HepG2 (cell line): ENCODE measurements around the gene FRMD3. TPM values are rescaled to one million over a fixed set of nuclear protein-coding genes. Genes with fewer than 3 reads are reported as not detected.

ENCODE experiments used
- CBX1 ChIP-seq: IDR thresholded peaks from one replicate; pipeline ENCODE4 v1.6.1; 2016; ENCODE audit warnings: antibody characterized with exemption, low read depth
- HOMEZ ChIP-seq: IDR thresholded peaks from 2 replicates; pipeline ENCODE4 v1.6.1; 2016; ENCODE audit warnings: low read depth
- MAFK ChIP-seq, 2 experiments: IDR thresholded peaks in 1 of 2; conservative IDR thresholded peaks in 1 of 2; 2 replicates each; pipeline ENCODE4 v1.6.1; 2011; ENCODE audit warnings: improper control_type of control experiment in 2 of 2, low read length in 2 of 2
- MTA3 ChIP-seq: sonication (generic); formaldehyde crosslinking; IDR thresholded peaks from 2 replicates; pipeline ENCODE4 v1.4.0; 2020; ENCODE audit warnings: missing genetic modification reagents
- PITX1 ChIP-seq: sonication (generic); formaldehyde crosslinking; IDR thresholded peaks from 2 replicates; pipeline ENCODE4 v1.5.1; 2020; ENCODE audit warnings: mild to moderate bottlenecking, missing genetic modification reagents
- TGIF2 ChIP-seq: IDR thresholded peaks from 2 replicates; pipeline ENCODE4 v1.6.1; 2016; ENCODE audit warnings: control low read depth, missing compliant biosample characterization
- TP53 ChIP-seq: sonication (generic); formaldehyde crosslinking; conservative IDR thresholded peaks from 2 replicates; pipeline ENCODE4 v1.4.0; 2020; ENCODE audit warnings: missing genetic modification reagents
- UBTF ChIP-seq: sonication (generic); formaldehyde crosslinking; IDR thresholded peaks from 2 replicates; pipeline ENCODE4 v1.4.0; 2020; ENCODE audit warnings: mild to moderate bottlenecking, missing genetic modification reagents
- ZBTB26 ChIP-seq: IDR thresholded peaks from 2 replicates; pipeline ENCODE4 v1.6.1; 2016; ENCODE audit warnings: missing compliant biosample characterization, missing genetic modification reagents, borderline replicate concordance
- ZBTB40 ChIP-seq, 2 experiments: fragments of 450-650 bp in 1 of 2; sonication (generic) in 1 of 2; formaldehyde crosslinking in 1 of 2; IDR thresholded peaks; 2 replicates each; pipeline versions ENCODE4 v1.6.1 to v1.8.0; 2016 to 2022; ENCODE audit warnings: antibody characterized with exemption in 1 of 2, mild to moderate bottlenecking in 1 of 2, missing genetic modification reagents in 1 of 2
- ZNF343 ChIP-seq: sonication (generic); formaldehyde crosslinking; IDR thresholded peaks from 2 replicates; pipeline ENCODE4 v1.4.0; 2020; ENCODE audit warnings: mild to moderate bottlenecking, missing genetic modification reagents
- ZNF709 ChIP-seq: sonication (generic); formaldehyde crosslinking; IDR thresholded peaks from 2 replicates; pipeline ENCODE4 v1.5.0; 2020; ENCODE audit warnings: mild to moderate bottlenecking, missing genetic modification reagents
- polyA plus RNA-seq, 8 experiments: library from polyadenylated mRNA; depleted of rRNA in 3 of 8; stranded (reverse) in 7 of 8; unstranded in 1 of 8; fragments of >200 nt; fragmentation: Illumina TruSeq in 4 of 8; extraction: Trizol in 4 of 8; gene quantifications; 2 replicates each; pipeline versions ENCODE4 v1.2.1 to v1.2.3, GENCODE V29; 2011 to 2016; ENCODE audit warnings: low read depth in 4 of 8, missing spikeins in 1 of 8, mixed read lengths in 1 of 8; ENCODE audit not compliant: insufficient read depth in 1 of 8
- total RNA-seq, 5 experiments: library from RNA; depleted of rRNA; stranded (reverse); fragments of >200 nt; fragmentation: Illumina TruSeq; extraction: Trizol; gene quantifications; 2 replicates each; pipeline ENCODE4 v1.2.3, GENCODE V29; 2016; ENCODE audit warnings: low read depth in 1 of 5

Gene FRMD3
- total and polyA plus RNA-seq, 2 of the 13 experiments (the other 11 are each of a cell fraction or from before 2014, with no cell fraction given): 3.2 to 7.7 TPM

- TF ChIP-seq HOMEZ (peak; percentile 31; the same call in 1 of the 2 replicates), ZBTB40 (IDR thresholded peaks at IDR 0.05) (no peak), ZBTB40 (CRISPR knock-in tag; IDR thresholded peaks at IDR 0.05) (no peak; the same call in 1 of the 2 replicates), TP53 (CRISPR knock-in tag) (0 out of 2 replicates have a peak, but pooled peaks have one; percentile 21), ZBTB26 (CRISPR knock-in tag) (no peak), PITX1 (CRISPR knock-in tag) (peak; percentile 62), UBTF (peak; percentile 100), ZNF343 (CRISPR knock-in tag) (peak; percentile 77; the same call in 1 of the 2 replicates), ZNF709 (peak; percentile 57; the same call in 1 of the 2 replicates), MAFK (conservative IDR thresholded peaks at IDR 0.05 in 1 of 2, IDR thresholded peaks at IDR 0.05 in 1 of 2; ENCODE audit: low read length in 2 of 2) (no peak), CBX1 (no peak), TGIF2 (CRISPR knock-in tag) (no peak), MTA3 (CRISPR knock-in tag) (no peak)
Measured at GRCh38 chr9:83538172-83538889, at the start of gene FRMD3 (continued).
